ENCODE data around the gene USP15. TPM values are rescaled to one million over a fixed set of nuclear protein-coding genes. Genes with fewer than 3 reads are reported as not detected.

Gene USP15
- total RNA-seq, 6 experiments from 2014 or later, result 32.4 to 60.5 (median 37.9) TPM

GRCh38 chr12:62261876-62262517 lies 1.8 kb downstream of the USP15 start:
- Histone ChIP-seq H3K4me3 (peak overlapping the region in 2 of 3 donors; percentile 86 to 88), H3K9me3 (no peaks in the 10 kb centered on the region), H3K27ac (peak overlapping the region in 2 of 3 donors; percentile 2 to 92), H3K36me3 (no peaks in the 10 kb centered on the region), H3K27me3 (no peaks in the 10 kb centered on the region), H3K4me1 (peaks cover 0 to 41% (median 12%) of the 10 kb centered on the region in 4 donors)
- ATAC-seq, result no peak
- intact Hi-C loops (cut with DNase I), result no loop called here
- WGBS (ENCODE audit: insufficient coverage, low coverage, low lambda C conversion rate, missing lambda C conversion rate), result 55% methylated on average over 10 of the region's 10 CpGs
- no peak for DNase-seq
- no peak for TF ChIP-seq CTCF (IDR thresholded peaks at IDR 0.05)
- no peak for TF ChIP-seq POLR2A (IDR thresholded peaks at IDR 0.05)

GRCh38 chr12:62263232-62263631 lies 3.0 kb downstream of the USP15 start:
- DNase-seq (no peak), ATAC-seq (no peak)
- WGBS (ENCODE audit: insufficient coverage, low coverage, low lambda C conversion rate, missing lambda C conversion rate), result 50% methylated on average over 2 of the region's 2 CpGs
- no peaks in the 10 kb centered on the region for H3K27me3 ChIP-seq
- TF ChIP-seq CTCF (IDR thresholded peaks at IDR 0.05), result no peak
- no peak for TF ChIP-seq POLR2A (IDR thresholded peaks at IDR 0.05)
- no peak overlapping the region for H3K27ac ChIP-seq
- H3K36me3 ChIP-seq, result no peaks in the 10 kb centered on the region
- no peak overlapping the region for H3K4me3 ChIP-seq
- intact Hi-C loops (cut with DNase I), result no loop called here
- peaks cover 0 to 54% (median 17%) of the 10 kb centered on the region in 4 donors for H3K4me1 ChIP-seq
- no peaks in the 10 kb centered on the region for H3K9me3 ChIP-seq

GRCh38 chr12:62263966-62264365 lies 3.8 kb downstream of the USP15 start:
- H3K9me3 ChIP-seq, result no peaks in the 10 kb centered on the region
- no peaks in the 10 kb centered on the region for H3K27me3 ChIP-seq
- H3K4me3 ChIP-seq, result no peak overlapping the region
- H3K4me1 ChIP-seq, result peaks cover 0 to 54% (median 21%) of the 10 kb centered on the region in 4 donors
- no peak for TF ChIP-seq CTCF (IDR thresholded peaks at IDR 0.05)
- TF ChIP-seq POLR2A (IDR thresholded peaks at IDR 0.05), result no peak
- ATAC-seq (no peak), DNase-seq (no peak)
- H3K36me3 ChIP-seq, result no peaks in the 10 kb centered on the region
- intact Hi-C loops (cut with DNase I), result no loop called here
- H3K27ac ChIP-seq, result peak overlapping the region in 1 of 3 donors; percentile 6
- WGBS (ENCODE audit: insufficient coverage, low coverage, low lambda C conversion rate, missing lambda C conversion rate), result 77% methylated on average over 11 of the region's 11 CpGs

DNA sequence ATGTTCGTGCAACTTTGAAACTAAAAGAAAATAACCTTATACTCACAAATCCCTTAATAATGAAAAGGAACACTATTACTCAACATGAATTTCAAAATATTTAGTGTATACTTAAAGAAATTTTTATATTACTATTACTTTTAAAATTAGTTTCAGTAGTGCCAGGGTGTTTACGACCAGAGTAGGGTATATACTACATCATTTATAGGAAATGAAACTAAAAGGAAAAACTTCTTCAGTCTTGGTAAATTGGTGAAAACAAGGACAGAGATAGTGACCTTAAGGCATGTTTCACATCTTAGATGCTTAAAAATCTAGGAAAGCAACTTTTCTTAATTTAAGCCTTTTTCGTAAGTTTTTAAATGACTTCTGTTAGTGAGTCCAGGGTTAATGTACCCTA lies 4.5 kb downstream of the USP15 start:
- intact Hi-C loops (cut with DNase I), result no loop called here
- Histone ChIP-seq H3K27ac (peak overlapping the region in 1 of 3 donors; percentile 6), H3K4me3 (no peak overlapping the region), H3K36me3 (no peaks in the 10 kb centered on the region), H3K9me3 (no peaks in the 10 kb centered on the region), H3K4me1 (peaks cover 0 to 54% (median 22%) of the 10 kb centered on the region in 4 donors), H3K27me3 (no peaks in the 10 kb centered on the region)
- ATAC-seq (no peak), DNase-seq (no peak)
- TF ChIP-seq POLR2A (IDR thresholded peaks at IDR 0.05) (no peak), CTCF (IDR thresholded peaks at IDR 0.05) (no peak)
- WGBS (ENCODE audit: insufficient coverage, low coverage, low lambda C conversion rate, missing lambda C conversion rate), result 35% methylated on average over 3 of the region's 3 CpGs
